ENCODE measurements around the gene AP4M1.
"Not testable (repeated sequence)": the region's sequence is repeated elsewhere in the genome, so short reads cannot be mapped to it uniquely, and the experiment has no call there.

AP4M1 gene

DNA sequence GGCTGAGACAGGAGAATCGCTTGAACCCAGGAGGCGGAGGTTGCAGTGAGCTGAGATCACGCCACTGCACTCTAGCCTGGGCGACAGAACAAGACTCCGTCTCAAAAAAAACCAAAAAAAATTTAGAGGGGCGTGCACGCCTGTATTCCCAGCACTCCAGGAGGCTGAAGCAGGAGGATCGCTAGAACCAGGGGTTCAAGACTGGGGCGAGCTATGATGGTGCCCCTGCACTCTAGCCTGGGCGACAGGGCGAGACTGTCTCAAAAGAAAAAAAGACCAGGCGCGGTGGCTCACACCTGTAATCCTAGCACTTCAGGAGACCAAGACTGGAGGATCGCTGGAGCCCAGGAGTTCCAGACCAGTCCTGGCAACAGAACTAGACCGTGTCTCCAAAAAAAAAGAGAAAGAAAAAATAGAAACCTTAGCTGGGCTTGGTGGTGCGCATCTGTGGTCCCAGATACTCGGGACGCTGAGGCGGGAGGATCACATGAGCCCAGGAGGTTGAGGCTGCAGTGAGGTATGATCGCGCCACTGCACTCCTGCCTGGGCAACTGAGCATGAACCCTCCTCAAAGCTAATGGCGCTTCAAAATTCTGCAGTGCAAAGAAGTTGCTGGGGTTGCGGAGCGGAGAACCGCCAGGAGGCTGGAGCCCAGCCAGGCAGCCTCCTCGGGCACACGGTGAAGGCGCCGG is 24.9 kb downstream of the AP4M1 start:
- no peak for DNase-seq (ENCODE audit: low spot score)
- H3K4me3 ChIP-seq: peak overlapping the region; percentile 89
- peak overlapping the region; percentile 87 to 95 for H3K27ac ChIP-seq
- no peak for TF ChIP-seq CTCF (IDR thresholded peaks at IDR 0.05)

GRCh38 chr7:100126931-100127865 is 25.8 kb downstream of the AP4M1 start, which contains the start of gene MBLAC1:
Gene MBLAC1, plus strand, starts transcription at chr7:100126967. Its CDS starts 429 bp downstream, at chr7:100127396.
- Histone ChIP-seq H3K27ac (peak within 1 kb of the TSS; percentile 87 to 95), H3K4me3 (peak within 1 kb of the TSS; percentile 89)
- TF ChIP-seq CTCF (IDR thresholded peaks at IDR 0.05): no peak
- peak; percentile 90 for DNase-seq (ENCODE audit: low spot score)

DNA sequence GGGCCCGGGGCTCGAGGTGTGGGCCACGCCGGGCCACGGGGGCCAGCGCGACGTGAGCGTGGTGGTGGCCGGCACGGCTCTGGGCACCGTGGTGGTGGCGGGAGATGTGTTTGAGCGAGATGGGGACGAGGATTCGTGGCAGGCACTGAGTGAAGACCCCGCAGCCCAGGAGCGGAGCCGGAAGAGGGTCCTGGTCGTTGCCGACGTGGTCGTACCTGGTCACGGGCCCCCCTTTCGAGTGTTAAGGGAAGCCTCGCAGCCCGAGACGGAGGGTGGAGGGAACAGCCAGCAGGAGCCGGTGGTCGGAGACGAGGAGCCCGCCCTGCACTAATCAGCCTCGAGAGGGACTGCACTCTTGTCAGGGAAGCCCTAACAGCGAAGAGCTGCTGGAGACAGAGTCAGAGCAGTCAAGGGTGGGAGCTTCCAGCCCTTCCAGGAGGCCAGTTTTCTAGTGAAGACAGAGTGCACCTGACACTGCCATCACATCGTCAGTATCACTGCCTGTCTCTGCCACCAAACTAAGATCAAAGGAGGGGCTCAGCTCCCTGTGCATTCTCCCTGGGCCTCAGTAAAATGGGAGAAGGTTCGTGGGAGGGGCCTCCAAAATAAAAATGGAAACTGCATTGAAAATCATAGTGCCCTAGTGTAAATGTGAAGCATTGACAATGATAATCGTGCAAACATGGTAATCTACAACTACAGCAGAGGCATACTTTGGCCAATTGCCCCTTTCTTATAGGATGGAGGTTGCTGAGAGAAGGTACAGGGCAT is 26.6 kb downstream of the AP4M1 start:
- DNase-seq (ENCODE audit: low spot score): no peak
- Histone ChIP-seq H3K4me3 (peak overlapping the region; percentile 89), H3K27ac (peak overlapping the region; percentile 87 to 95)
- no peak for TF ChIP-seq CTCF (IDR thresholded peaks at IDR 0.05)

DNA sequence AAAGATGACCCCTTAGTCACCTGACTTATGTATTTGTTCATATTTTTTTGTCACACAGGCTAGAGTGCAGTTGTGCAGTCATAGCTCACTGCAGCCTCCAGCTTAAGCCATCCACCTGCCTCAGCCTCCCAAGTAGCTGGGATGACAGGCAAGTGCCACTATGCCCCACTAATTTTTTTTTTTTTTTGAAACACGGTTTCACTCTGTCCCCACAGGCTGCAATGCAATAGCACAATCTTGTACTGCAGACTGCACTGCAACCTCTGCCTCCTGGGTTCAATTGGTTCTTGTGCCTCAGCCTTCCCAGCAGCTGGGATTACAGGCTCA is 27.2 kb downstream of the AP4M1 start:
- no peak overlapping the region for H3K4me3 ChIP-seq
- no peak overlapping the region for H3K27ac ChIP-seq
- DNase-seq (ENCODE audit: low spot score): no peak
- no peak for TF ChIP-seq CTCF (IDR thresholded peaks at IDR 0.05)

GRCh38 chr7:100130220-100130607 is 28.8 kb downstream of the AP4M1 start:
- H3K27ac ChIP-seq; H3K4me3 ChIP-seq; DNase-seq (ENCODE audit: low spot score): not testable (repeated sequence)

DNA sequence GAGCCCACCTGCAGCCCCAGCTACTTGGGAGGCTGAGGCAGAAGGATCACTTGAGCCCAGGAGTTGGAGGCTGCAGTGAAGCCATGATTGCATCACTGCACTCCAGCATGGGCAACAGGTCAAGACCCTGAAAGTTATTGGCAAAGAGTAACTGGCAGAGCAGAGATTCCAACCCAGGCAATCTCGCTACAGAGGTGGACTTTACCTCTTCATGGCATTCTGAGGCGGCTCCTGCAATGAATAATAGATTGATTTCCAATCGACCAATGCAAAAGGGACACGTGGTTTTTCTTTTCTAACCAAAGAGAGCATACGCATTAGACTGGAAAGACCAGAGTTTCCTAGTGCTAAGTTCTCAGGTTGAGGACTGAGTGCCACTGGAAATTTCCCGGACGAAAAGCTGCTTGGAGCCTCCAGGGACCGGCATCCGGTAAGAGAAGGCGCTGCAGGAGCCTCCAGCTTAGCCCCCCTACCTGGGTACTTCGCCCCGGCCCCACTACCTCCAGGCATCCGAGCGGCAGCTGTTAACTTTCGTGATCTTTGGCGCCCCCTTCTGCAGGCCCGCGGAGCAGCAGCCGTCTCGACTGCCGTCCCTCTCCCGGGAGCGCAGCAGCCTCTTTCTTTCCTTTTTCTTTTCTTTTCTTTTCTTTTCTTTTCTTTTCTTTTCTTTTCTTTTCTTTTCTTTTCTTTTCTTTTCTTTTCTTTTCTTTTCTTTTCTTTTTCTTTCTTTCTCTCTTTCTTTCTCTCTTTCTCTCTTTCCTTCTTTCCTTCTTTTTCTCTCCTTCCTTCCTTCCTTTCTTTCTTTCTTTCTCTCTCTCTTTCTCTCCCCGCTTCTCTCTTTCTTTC is 29.4 kb downstream of the AP4M1 start:
- no peak for DNase-seq (ENCODE audit: low spot score)
- TF ChIP-seq CTCF (IDR thresholded peaks at IDR 0.05): peak; percentile 89
- Histone ChIP-seq H3K4me3 (peak overlapping the region; percentile 53), H3K27ac (no peak overlapping the region)

Measured in coronary artery (tissue), 2 donors.